GM21423 (cell line): ENCODE data around the gene MXI1.
A peak's percentile ranks its signal among the peaks of the same experiment; 100 is the strongest.

ENCODE experiments used
- ATAC-seq: cut with Tn5 transposase; IDR thresholded peaks from one replicate; pipeline ENCODE4 v1.9.1; 2021; ENCODE audit warnings: mild to moderate bottlenecking, moderate library complexity; ENCODE audit not compliant: unreplicated experiment

MXI1 gene

GRCh38 chr10:110215286-110216170 lies 8.1 kb downstream of the MXI1 start:
- ATAC-seq, result no peak

GRCh38 chr10:110216240-110216639 lies 8.8 kb downstream of the MXI1 start:
- ATAC-seq, result no peak

- ATAC-seq, result no peak
These were observed 9.7 kb downstream of the MXI1 start for GRCh38 chr10:110216942-110217661.

- no peak for ATAC-seq
These were observed 10.2 kb downstream of the MXI1 start for GRCh38 chr10:110217662-110218008.

GRCh38 chr10:110218632-110219031 lies 11.2 kb downstream of the MXI1 start:
- ATAC-seq, result no peak

- ATAC-seq, result no peak
These were observed 12.5 kb downstream of the MXI1 start for GRCh38 chr10:110219884-110220283.

- ATAC-seq, result no peak
These were observed 13.0 kb downstream of the MXI1 start for GRCh38 chr10:110220398-110220797.

- ATAC-seq, result no peak
These were observed 13.8 kb downstream of the MXI1 start for GRCh38 chr10:110221044-110221720.

- peak; percentile 41 for ATAC-seq
These were observed 14.4 kb downstream of the MXI1 start for GRCh38 chr10:110221721-110222261.

GRCh38 chr10:110222641-110223297 lies 15.4 kb downstream of the MXI1 start:
- ATAC-seq, result no peak

GRCh38 chr10:110223298-110223925 lies 16.0 kb downstream of the MXI1 start:
- no peak for ATAC-seq

- no peak for ATAC-seq
These were observed 17.6 kb downstream of the MXI1 start for GRCh38 chr10:110224992-110225391.

- peak; percentile 2 for ATAC-seq
These were observed 18.0 kb downstream of the MXI1 start for GRCh38 chr10:110225441-110225755.

DNA sequence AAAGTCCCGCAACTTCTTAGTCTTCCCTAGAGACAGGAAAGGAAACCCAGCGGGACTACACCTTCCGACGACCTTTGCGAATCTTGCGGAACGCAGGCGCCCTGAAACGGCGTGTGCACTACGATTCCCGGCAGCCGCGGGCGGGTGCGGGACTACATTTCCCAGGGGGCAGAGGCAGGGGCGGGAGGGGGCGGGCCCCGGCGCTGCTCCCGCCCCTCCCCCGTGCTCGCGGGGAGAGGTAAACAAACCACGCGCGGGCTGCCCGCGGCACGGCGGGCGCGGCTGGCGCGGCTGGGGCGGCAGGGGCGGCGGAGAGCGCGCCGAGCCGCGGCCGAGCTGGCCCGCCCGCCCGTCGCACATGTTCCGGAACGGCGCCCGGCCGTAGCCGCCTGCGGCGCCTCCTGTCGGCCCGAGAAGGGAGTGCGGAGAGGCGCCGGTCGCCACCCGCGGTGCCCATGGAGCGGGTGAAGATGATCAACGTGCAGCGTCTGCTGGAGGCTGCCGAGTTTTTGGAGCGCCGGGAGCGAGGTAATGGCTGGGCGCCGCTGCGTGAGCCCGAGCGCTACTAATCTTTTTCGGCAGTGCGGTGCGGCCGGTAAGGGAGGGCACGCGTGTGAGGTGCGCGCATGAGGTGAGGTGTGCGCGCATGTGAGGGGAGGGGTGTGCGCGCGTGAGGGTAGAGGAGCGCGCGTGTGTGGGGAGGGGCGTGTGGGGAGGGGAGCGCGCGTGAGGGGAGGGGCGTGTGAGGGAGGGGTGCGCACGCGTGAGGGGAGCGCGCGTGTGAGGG lies 18.5 kb downstream of the MXI1 start:
- peak; percentile 75 for ATAC-seq

GRCh38 chr10:110226543-110226925 lies 19.1 kb downstream of the MXI1 start:
- no peak for ATAC-seq

DNA sequence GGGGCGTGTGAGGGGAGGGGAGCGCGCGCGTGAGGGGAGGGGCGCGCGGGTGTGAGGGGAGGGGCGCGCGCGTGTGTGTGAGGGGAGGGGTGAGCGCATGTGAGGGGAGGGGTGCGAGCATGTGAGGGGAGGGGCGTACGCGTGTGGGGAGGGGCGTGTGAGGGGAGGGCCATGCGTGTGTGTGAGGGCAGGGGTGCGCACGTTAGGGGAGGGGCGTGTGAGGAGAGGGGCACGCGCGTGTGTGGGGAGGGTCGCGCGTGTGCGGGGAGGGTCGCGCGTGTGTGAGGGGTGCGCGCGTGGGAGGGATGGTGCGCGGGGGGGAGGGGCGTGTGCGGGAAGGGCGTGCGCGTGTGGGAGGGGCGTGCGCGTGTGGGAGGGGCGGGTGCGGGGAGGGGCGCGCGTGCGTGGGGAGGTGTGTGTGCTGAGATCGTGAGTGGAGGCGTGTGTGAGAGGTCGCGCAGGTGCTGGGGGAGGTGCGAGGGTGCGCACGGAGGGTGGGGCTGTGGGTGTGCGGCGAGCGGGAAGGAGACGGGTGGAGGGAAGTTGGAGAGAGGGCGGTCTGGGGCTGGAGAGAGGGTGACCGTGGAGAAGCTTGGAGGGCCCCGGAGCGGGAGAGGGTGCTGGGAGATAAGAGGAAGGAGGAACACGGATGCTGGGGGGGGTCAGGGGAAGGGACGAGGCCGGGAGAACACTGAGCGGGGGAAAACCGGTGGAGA lies 19.7 kb downstream of the MXI1 start:
- ATAC-seq, result no peak

DNA sequence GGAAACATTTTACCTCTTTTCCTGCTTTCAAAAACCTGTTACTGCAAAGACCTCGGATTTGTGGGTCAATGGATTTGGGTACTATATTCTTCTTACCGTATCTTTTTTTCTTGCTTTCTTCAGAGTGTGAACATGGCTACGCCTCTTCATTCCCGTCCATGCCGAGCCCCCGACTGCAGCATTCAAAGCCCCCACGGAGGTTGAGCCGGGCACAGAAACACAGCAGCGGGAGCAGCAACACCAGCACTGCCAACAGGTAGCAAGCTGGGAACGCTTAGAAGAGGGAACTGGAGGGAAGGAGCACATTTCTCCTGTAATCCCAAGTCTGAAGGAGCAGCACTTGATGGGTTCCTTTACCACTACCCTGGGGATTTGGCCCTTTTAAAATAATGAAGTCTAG lies 20.7 kb downstream of the MXI1 start:
- no peak for ATAC-seq

DNA sequence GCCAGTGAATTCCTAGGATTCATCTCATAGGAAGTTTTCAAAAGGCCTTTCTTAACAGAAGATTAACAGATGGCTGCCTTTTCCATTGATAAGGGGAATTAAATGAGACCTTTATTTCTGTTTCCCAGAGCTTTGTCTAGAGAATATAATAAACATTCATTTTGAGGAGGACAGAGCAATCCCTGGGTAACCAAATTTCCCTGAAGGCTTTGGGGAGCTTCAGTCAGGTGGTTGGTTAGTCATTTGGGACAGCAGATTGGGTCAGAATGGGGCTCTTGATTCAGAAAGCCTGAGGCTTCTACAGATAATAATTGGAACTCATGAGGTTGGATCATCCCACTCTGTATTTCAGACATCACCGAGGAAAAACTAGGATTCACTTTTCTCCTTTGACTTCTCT lies 21.8 kb downstream of the MXI1 start:
- no peak for ATAC-seq

- ATAC-seq, result no peak
These were observed 26.4 kb downstream of the MXI1 start for GRCh38 chr10:110233846-110234245.
